Adrenal gland (tissue), 5 donors: ENCODE results near the gene BRIP1.
"Not testable (repeated sequence)": the region's sequence is repeated elsewhere in the genome, so short reads cannot be mapped to it uniquely, and the experiment has no call there.

Experiments used
- CTCF ChIP-seq, 6 experiments: fragments of 450-650 bp in 4 of 6; fragments of 200-600 bp in 2 of 6; sonication (generic) in 1 of 6; IDR thresholded peaks; 1 replicate in 5 of 6; 2 replicates in 1 of 6; pipeline versions ENCODE4 v1.5.1 to v1.8.0; 2016 to 2021; ENCODE audit warnings: antibody characterized with exemption in 6 of 6, mild to moderate bottlenecking in 2 of 6, moderate library complexity in 1 of 6
- POLR2A ChIP-seq, 2 donors: fragments of 450-650 bp; IDR thresholded peaks; one replicate each; pipeline ENCODE4 v1.6.1; 2017; ENCODE audit warnings: antibody characterized with exemption in 2 of 2, mild to moderate bottlenecking in 2 of 2, moderate library complexity in 1 of 2
- donor health status: DM: no; HTN: no; CAD: no.

- not testable (repeated sequence) for TF ChIP-seq CTCF, POLR2A (IDR thresholded peaks at IDR 0.05)
Measured at GRCh38 chr17:61887733-61888132, 24.4 kb upstream of the BRIP1 start.
